Head of caudate nucleus (tissue), 42 donors: ENCODE results near the gene CD68.

Experiments
- DNase-seq, 42 donors: peaks; one replicate each; pipeline versions ENCODE4 v3.0.0 to v3.0.0-alpha.2; 2020 to 2021; ENCODE audit warnings: mixed read lengths in 7 of 42
- intact Hi-C: fragments of 100-400 bp; cut with DNase I; formaldehyde crosslinking; loops from one replicate; pipeline ENCODE4 v1.15.0; 2022

Gene CD68

GRCh38 chr17:7629939-7630571 is 50.6 kb downstream of the CD68 start, which contains the start of gene SHBG:
Gene SHBG, plus strand, starts transcription at chr17:7630135. Its CDS starts 38 bp downstream, at chr17:7630173.
- no peak for DNase-seq
- intact Hi-C loops, result loop anchor here (5.0 kb wide), 1 partner anchor 57 kb away; the partner anchor contains the start of genes TP53 and WRAP53
